ENCODE measurements around the gene LPP.

LPP gene

GRCh38 chr3:188278717-188279324 is 124.9 kb downstream of the LPP start:
- no peak for DNase-seq

DNA sequence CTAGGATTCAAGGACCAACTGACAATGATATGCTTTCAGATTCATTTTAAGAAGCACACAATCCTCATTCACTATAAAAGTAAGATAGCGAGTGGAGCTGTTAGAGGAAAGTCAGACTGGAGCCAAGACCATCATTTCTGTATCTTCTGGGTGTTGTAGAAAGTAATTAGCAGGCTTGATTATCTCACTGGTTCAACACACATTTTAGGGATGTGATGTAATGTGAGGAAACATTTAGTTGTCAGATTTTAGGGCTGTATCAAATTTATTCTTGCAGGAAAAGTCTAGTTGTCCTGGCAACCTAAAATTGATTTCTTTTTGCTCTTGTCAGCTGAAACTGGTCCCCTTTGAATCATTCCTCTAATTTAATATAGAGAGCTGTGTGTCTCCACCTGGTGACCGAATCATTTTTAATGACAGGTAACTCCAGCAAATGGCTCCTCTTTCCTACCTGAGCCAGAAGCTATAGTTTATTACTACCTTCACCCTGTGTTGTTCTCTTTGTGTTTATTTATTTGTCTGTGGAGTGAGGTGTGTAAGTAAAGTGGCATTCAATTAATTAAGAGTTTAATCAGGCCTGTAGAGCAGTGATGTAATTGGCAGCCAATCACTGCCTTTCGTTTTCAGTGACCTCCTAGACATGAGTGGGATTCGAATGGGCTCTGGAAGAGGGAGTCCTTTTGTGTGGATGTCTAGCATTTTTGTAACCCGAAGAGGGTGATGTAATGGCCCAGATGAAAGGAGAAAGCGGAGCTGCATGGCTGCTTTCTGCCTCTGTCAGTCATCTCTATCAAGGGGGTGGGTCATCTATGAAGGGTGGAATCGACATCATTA is 125.8 kb downstream of the LPP start:
- DNase-seq, result no peak

GRCh38 chr3:188280627-188281026 is 126.7 kb downstream of the LPP start:
- no peak for DNase-seq

DNA sequence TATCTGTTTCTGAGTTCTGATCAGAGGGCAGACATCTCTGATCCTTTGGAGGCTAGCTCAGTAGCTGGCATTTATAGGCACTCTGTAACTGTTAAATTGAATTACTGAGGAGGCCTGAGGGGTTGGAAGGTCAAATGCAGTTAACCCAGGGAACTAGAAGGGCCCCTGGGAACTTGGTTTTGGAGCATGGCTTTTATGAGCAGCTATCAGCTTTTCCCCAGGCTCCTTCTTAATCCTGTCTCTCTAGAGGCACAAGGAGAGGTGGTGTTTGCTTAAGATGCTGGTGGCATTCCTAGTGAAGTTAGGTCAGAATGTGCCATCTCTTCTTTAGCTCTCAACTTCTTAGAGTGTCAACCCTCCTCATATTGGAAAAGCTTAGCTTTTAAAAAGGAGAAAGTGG is 128.9 kb downstream of the LPP start:
- no peak for DNase-seq

DNA sequence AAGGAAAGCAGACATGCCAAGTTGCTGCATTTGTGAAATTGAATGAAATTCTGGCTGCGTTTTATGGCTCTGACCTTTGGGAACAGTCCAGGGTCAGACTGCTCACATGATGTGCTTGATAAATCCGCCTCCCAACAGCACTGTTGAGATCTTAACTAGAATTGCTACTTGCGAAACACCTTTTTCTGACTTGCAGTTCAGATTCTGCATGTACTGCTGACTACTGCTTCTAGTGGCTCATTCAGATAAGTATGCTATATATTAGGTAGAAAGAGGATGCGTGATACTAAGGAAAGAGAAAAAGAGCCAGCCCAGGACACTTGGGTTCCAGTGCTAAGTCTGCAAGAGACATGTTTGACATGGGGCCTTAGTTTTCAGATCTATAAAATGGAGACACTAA is 129.4 kb downstream of the LPP start:
- no peak for DNase-seq

DNA sequence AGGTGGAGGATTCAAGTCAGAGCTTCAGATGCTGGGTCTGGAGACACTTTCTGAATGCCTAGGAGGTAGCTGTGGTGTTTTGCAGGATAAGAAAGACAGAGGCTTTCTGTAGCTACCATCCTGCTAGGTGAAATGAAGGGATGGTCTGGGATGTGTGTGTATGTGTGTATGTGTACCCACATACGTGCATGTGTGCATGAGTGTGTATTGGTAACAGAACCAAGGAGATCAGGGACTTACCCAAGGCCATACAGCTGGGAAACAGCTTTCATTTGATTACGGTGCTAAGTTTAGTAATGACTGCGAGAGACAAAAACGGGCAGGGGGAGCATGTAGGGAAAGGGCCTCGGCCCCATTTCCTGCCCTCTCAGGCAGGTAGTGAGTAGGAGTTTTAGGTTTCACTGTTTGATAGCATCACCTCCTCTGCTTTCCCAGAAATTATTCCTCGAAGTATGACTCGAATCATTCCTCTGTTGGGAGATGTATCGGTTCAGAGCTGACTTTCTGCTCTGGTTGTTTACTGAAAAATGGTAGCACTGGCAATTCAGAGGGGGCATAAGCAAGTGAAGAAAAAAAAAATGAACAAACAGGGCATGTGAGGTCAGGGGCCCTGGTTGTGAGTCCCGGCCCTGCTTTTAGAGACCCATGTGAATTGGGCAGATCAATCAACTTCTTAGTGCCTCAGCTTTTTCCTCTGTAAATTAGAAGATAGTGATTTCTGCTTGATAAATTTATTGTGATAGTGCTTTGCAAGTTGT is 130.7 kb downstream of the LPP start:
- DNase-seq, result peak; percentile 66

GRCh38 chr3:188286087-188286513 is 132.1 kb downstream of the LPP start:
- no peak for DNase-seq

DNA sequence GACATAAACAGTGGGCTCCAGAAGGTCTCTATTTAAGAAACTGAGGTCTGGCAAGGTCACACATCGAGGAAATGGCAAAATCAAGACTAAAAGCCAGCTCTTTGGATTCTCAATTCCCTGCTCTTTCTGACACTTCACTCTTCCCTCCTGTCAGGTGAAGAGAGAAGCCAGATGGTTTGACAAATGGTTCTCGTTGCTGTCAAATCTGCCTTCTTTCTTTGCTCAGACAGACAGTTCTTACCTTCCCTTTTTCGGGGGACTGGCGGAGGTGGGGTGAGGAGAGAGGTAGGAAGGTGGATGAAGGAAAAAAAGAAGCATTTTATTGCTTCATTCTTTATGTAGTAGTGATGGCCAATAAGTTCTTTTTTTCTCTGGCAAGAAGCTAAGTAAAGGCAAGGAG is 133.4 kb downstream of the LPP start:
- DNase-seq, result no peak

DNA sequence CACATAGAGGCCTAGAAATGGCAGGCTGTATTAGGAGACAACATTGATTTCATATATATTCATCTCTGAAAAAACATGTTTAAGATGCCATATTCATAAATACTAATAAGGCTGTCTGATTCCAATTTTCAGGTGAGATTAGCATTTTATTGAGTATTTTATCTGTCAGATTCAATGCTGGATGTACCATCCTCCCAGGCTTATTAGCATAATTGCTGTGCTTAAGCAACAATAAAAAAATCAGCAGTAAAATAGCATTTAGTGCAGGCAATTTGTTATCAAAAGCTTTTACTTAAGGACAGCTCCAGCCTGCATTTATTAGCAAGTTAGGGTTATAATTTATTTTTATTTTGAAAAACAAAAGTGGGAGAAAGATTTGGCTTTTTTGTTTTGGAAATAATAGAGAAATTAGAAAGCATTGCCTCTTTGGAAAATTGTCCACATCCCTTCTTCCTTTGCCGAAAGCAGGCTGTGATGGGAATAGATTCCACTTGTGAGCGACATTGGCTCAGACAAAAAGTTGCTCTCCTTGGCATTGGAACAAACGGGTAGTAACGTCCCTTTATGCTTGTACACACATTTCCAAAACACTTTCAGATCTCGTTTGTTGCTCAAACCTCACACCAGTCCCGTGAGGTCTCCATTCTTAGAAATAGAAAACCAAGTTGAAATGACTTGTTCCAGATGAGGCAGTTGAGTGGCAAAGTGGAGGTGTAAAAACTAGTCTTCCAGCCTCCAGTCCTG is 134.0 kb downstream of the LPP start:
- DNase-seq, result no peak

DNA sequence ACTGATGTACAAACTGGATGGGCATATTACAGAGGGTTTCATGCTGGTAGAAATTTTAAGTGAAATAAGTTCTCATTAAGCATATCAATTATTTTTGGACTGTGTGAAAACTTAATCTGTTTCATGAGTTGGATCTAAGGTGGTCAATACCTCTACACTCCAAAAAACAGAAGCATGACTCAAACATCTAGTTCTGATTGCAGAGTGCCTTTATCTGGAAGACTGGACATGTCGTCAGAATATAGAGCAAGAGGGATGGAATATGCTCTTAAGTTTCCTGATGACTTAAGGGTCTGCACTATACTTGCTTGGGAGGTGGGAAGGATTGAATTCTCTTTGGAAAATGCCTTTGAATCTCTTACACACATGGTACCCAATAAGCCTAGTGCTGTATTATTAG is 138.3 kb downstream of the LPP start:
- DNase-seq, result no peak

GRCh38 chr3:188292827-188293226 is 138.9 kb downstream of the LPP start:
- no peak for DNase-seq

DNA sequence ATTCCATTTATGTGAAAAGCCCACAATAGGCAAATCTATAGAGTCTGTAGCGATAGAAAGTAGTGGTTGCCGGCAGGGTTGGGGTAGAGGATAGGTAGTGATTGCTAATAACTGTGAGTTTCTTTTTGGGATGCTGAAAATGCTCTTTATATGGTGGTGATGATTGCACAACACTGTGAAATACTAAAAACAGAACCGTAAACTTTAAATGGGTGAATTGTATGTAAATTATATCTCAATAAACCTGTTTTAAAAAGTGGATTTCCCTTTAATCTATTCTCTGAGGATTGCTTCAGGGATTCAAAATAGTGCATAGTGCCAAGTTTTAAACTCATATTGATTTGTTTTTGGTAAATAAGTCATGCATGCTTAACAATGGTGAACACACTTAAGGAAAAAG is 140.2 kb downstream of the LPP start:
- DNase-seq, result no peak

- no peak for DNase-seq
Observed at GRCh38 chr3:188294823-188295487, 141.0 kb downstream of the LPP start.

- no peak for DNase-seq
Observed at GRCh38 chr3:188295876-188296275, 141.9 kb downstream of the LPP start.

GRCh38 chr3:188296761-188297612 is 143.0 kb downstream of the LPP start:
- DNase-seq, result no peak

DNA sequence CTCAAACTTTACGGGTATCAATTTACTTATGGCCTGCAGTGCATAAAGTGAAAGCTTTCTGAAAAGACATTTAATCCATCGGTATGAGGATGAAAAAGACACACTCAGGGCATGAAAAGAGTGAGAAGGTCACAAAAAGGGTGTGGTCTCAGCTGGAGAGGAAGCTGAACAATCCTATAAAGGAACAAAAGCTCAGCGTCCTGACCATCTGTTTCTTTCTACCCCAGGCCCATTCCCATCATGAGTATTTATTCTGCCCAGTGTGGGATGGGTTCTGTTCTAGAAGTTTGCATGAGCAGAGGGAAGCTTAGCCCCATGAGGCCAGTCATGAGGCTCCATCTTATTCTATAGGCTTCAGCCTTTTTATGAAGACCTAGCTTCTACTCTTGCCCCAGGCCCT is 144.6 kb downstream of the LPP start:
- DNase-seq, result no peak

DNA sequence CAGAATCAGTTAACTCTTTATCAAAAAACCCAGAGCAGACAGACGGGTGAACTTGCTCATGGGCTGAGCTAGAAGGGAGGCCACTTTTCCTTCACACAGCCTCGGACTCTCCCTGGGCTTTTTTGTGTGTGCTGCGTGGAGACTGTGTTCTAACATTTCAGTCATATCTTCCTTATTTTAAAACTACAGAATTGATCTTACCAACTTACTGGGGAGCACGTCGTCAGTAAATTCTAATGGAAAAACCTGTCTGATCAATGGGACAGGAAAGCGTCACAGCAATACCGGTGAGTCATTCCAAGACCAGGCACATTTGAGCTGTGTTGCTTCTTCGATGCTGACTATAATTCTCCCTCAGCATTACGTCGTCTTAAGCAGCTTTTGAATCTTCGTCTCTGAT is 145.1 kb downstream of the LPP start:
- DNase-seq, result peak; percentile 64

- DNase-seq, result no peak
Observed at GRCh38 chr3:188299708-188300107, 145.8 kb downstream of the LPP start.

- no peak for DNase-seq
Observed at GRCh38 chr3:188301147-188301546, 147.2 kb downstream of the LPP start.

- no peak for DNase-seq
Observed at GRCh38 chr3:188303286-188303799, 149.4 kb downstream of the LPP start.

- no peak for DNase-seq
Observed at GRCh38 chr3:188303823-188304222, 149.9 kb downstream of the LPP start.
